HCT116 (cell line): Measurements from ENCODE around the gene ROBO1.

Experiments
- ATF3 ChIP-seq: IDR thresholded peaks from 2 replicates; pipeline ENCODE4 v1.6.1; 2012
- EGR1 ChIP-seq: IDR thresholded peaks from 2 replicates; pipeline ENCODE4 v1.6.1; 2012; ENCODE audit warnings: low read depth
- ELF1 ChIP-seq: IDR thresholded peaks from 2 replicates; pipeline ENCODE4 v1.6.1; 2012; ENCODE audit warnings: low read depth, borderline replicate concordance
- EZH2 ChIP-seq: fragments of 200-600 bp; sonication (generic); IDR thresholded peaks from 2 replicates; pipeline ENCODE4 v1.6.1; 2017; ENCODE audit warnings: antibody characterized with exemption, mixed run types
- FOSL1 ChIP-seq: IDR thresholded peaks from 2 replicates; pipeline ENCODE4 v1.6.1; 2012; ENCODE audit warnings: low read depth
- JUND ChIP-seq: IDR thresholded peaks from 2 replicates; pipeline ENCODE4 v1.6.1; 2012
- MAX ChIP-seq: IDR thresholded peaks from 2 replicates; pipeline ENCODE4 v1.6.1; 2012
- POLR2AphosphoS5 ChIP-seq: IDR thresholded peaks from 2 replicates; pipeline ENCODE4 v1.6.1; 2011; ENCODE audit warnings: mild to moderate bottlenecking, low read depth, low read length, moderate library complexity
- RAD21 ChIP-seq: IDR thresholded peaks from 2 replicates; pipeline ENCODE4 v1.6.1; 2012; ENCODE audit warnings: low read depth, mild to moderate bottlenecking
- SIN3A ChIP-seq: IDR thresholded peaks from 2 replicates; pipeline ENCODE4 v1.6.1; 2012; ENCODE audit warnings: low read depth
- YY1 ChIP-seq: IDR thresholded peaks from 2 replicates; pipeline ENCODE4 v1.6.1; 2011; ENCODE audit warnings: low read length, low read depth, moderate library complexity, mild to moderate bottlenecking; ENCODE audit not compliant: insufficient replicate concordance; ENCODE audit errors: extremely low read depth
- ZFX ChIP-seq: fragments of 450-650 bp; IDR thresholded peaks from 2 replicates; pipeline ENCODE4 v1.6.1; 2017
- TF ChIP-seq, protein P1 (sequence below), 3 experiments: fragments of 200-600 bp in 1 of 3; sonication (generic) in 1 of 3; IDR thresholded peaks in 2 of 3; conservative IDR thresholded peaks in 1 of 3; 2 replicates each; pipeline ENCODE4 v1.5.1; 2012 to 2017; ENCODE audit warnings: low read depth in 2 of 3, low read length in 2 of 3, antibody characterized with exemption in 1 of 3, borderline replicate concordance in 1 of 3, control low read depth in 1 of 3, mild to moderate bottlenecking in 1 of 3, mixed read lengths in 1 of 3, mixed run types in 1 of 3, moderate library complexity in 1 of 3; ENCODE audit not compliant: insufficient read depth in 1 of 3

DNA sequence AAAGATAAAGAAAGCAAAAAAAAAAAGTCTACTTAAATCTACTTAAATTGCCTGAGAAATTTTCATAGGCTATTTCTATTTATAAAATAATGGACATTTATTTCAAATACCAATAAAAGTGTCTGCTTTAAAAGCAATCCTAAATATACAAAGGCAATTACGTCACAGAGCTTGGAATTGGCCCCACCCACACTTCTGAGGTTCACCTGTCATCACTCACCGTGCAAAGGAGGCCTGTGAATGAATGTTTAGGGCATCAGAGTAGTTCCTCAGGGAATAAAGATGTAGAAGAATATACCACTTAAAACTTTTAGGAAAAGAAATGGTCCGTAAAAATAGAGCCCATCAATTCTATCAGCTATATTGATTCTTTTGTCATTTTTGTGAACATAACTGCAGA lies 621.8 kb downstream of the ROBO1 start:
- TF ChIP-seq EZH2, result no peak
- TF ChIP-seq, protein P1, sequence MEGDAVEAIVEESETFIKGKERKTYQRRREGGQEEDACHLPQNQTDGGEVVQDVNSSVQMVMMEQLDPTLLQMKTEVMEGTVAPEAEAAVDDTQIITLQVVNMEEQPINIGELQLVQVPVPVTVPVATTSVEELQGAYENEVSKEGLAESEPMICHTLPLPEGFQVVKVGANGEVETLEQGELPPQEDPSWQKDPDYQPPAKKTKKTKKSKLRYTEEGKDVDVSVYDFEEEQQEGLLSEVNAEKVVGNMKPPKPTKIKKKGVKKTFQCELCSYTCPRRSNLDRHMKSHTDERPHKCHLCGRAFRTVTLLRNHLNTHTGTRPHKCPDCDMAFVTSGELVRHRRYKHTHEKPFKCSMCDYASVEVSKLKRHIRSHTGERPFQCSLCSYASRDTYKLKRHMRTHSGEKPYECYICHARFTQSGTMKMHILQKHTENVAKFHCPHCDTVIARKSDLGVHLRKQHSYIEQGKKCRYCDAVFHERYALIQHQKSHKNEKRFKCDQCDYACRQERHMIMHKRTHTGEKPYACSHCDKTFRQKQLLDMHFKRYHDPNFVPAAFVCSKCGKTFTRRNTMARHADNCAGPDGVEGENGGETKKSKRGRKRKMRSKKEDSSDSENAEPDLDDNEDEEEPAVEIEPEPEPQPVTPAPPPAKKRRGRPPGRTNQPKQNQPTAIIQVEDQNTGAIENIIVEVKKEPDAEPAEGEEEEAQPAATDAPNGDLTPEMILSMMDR (IDR thresholded peaks at IDR 0.05 in 2 of 3, conservative IDR thresholded peaks at IDR 0.05 in 1 of 3; ENCODE audit: borderline replicate concordance in 1 of 3, insufficient read depth in 1 of 3, low read depth in 2 of 3, low read length in 2 of 3), result no peak
- no peak for TF ChIP-seq RAD21
- no peak for TF ChIP-seq EGR1
- TF ChIP-seq ATF3, result no peak
- TF ChIP-seq POLR2AphosphoS5, result no peak
- TF ChIP-seq JUND, result no peak
- no peak for TF ChIP-seq ZFX
- no peak for TF ChIP-seq SIN3A
- TF ChIP-seq FOSL1, result no peak
- no peak for TF ChIP-seq YY1
- no peak for TF ChIP-seq MAX
- TF ChIP-seq ELF1, result no peak
